ENCODE measurements around the gene GPC5.

The GPC5 gene

GRCh38 chr13:91399189-91400062, 1.0 kb downstream of the GPC5 start:
- Histone ChIP-seq H3K79me2 (ENCODE audit: insufficient read depth, low read length) (no peaks in the 10 kb centered on the region), H3K4me2 (ENCODE audit: low read depth, low read length, poor library complexity, severe bottlenecking) (no peak overlapping the region), H3K9me3 (ENCODE audit: insufficient read depth, low read length) (no peaks in the 10 kb centered on the region), H3K36me3 (ENCODE audit: low read length) (no peaks in the 10 kb centered on the region), H4K20me1 (ENCODE audit: low read depth, low read length) (no peaks in the 10 kb centered on the region), H3K9ac (ENCODE audit: low read length) (no peak overlapping the region), H3K9me2 (replicated peaks; ENCODE audit: insufficient read depth, low read length) (no peaks in the 10 kb centered on the region), H3F3A (ENCODE audit: insufficient read depth) (0 out of 2 replicates have a peak, but pooled peaks cover 5% of the 10 kb centered on the region), H2AFZ (ENCODE audit: low read depth, low read length, severe bottlenecking) (no peak overlapping the region), H3K27ac (ENCODE audit: low read depth, low read length) (no peak overlapping the region), H3K27me3 (ENCODE audit: low read length) (no peaks in the 10 kb centered on the region), H3K4me3 (ENCODE audit: insufficient read depth, low read length, poor library complexity, severe bottlenecking) (no peak overlapping the region)
- TF ChIP-seq EZH2phosphoT487 (conservative IDR thresholded peaks at IDR 0.05; ENCODE audit: low read length) (no peak), CTCF (IDR thresholded peaks at IDR 0.05; ENCODE audit: insufficient read depth, low read length, poor library complexity, severe bottlenecking) (no peak)

GRCh38 chr13:91400063-91400399, 1.6 kb downstream of the GPC5 start:
- Histone ChIP-seq H3K27ac (ENCODE audit: low read depth, low read length) (no peak overlapping the region), H3K4me2 (ENCODE audit: low read depth, low read length, poor library complexity, severe bottlenecking) (no peak overlapping the region), H3K9ac (ENCODE audit: low read length) (no peak overlapping the region), H3K4me3 (ENCODE audit: insufficient read depth, low read length, poor library complexity, severe bottlenecking) (no peak overlapping the region), H3K36me3 (ENCODE audit: low read length) (no peaks in the 10 kb centered on the region), H3K9me3 (ENCODE audit: insufficient read depth, low read length) (no peaks in the 10 kb centered on the region), H3K9me2 (replicated peaks; ENCODE audit: insufficient read depth, low read length) (no peaks in the 10 kb centered on the region), H3F3A (ENCODE audit: insufficient read depth) (0 out of 2 replicates have a peak, but pooled peaks cover 5% of the 10 kb centered on the region), H4K20me1 (ENCODE audit: low read depth, low read length) (no peaks in the 10 kb centered on the region), H2AFZ (ENCODE audit: low read depth, low read length, severe bottlenecking) (no peak overlapping the region), H3K27me3 (ENCODE audit: low read length) (no peaks in the 10 kb centered on the region), H3K79me2 (ENCODE audit: insufficient read depth, low read length) (no peaks in the 10 kb centered on the region)
- TF ChIP-seq EZH2phosphoT487 (conservative IDR thresholded peaks at IDR 0.05; ENCODE audit: low read length), result no peak
- no peak for TF ChIP-seq CTCF (IDR thresholded peaks at IDR 0.05; ENCODE audit: insufficient read depth, low read length, poor library complexity, severe bottlenecking)

- H3F3A ChIP-seq (ENCODE audit: insufficient read depth), result 0 out of 2 replicates have a peak, but pooled peaks cover 5% of the 10 kb centered on the region
- no peaks in the 10 kb centered on the region for H3K79me2 ChIP-seq (ENCODE audit: insufficient read depth, low read length)
- H3K9ac ChIP-seq (ENCODE audit: low read length), result no peak overlapping the region
- no peaks in the 10 kb centered on the region for H4K20me1 ChIP-seq (ENCODE audit: low read depth, low read length)
- H3K36me3 ChIP-seq (ENCODE audit: low read length), result no peaks in the 10 kb centered on the region
- no peaks in the 10 kb centered on the region for H3K27me3 ChIP-seq (ENCODE audit: low read length)
- no peaks in the 10 kb centered on the region for H3K9me3 ChIP-seq (ENCODE audit: insufficient read depth, low read length)
- no peak overlapping the region for H2AFZ ChIP-seq (ENCODE audit: low read depth, low read length, severe bottlenecking)
- H3K4me2 ChIP-seq (ENCODE audit: low read depth, low read length, poor library complexity, severe bottlenecking), result no peak overlapping the region
- no peaks in the 10 kb centered on the region for H3K9me2 ChIP-seq (replicated peaks; ENCODE audit: insufficient read depth, low read length)
- H3K27ac ChIP-seq (ENCODE audit: low read depth, low read length), result no peak overlapping the region
- no peak for TF ChIP-seq CTCF (IDR thresholded peaks at IDR 0.05; ENCODE audit: insufficient read depth, low read length, poor library complexity, severe bottlenecking)
- TF ChIP-seq EZH2phosphoT487 (conservative IDR thresholded peaks at IDR 0.05; ENCODE audit: low read length), result no peak
- no peak overlapping the region for H3K4me3 ChIP-seq (ENCODE audit: insufficient read depth, low read length, poor library complexity, severe bottlenecking)
These were observed 2.2 kb downstream of the GPC5 start for GRCh38 chr13:91400671-91401070.

Data from SU-DHL-6 (cell line).